Measurements from ENCODE around the gene CFAP107.

GRCh38 chr1:12810691-12811408, 64.8 kb downstream of the CFAP107 start:
- TF ChIP-seq CTCF (IDR thresholded peaks at IDR 0.05; ENCODE audit: insufficient read depth, low read length) (no peak), REST (IDR thresholded peaks at IDR 0.05; ENCODE audit: insufficient replicate concordance, low read depth) (no peak), POLR2AphosphoS5 (IDR thresholded peaks at IDR 0.05; ENCODE audit: low read depth) (no peak)
